Ovary (tissue), 9 donors: ENCODE measurements around the gene PNMA8B. TPM values are rescaled to one million over a fixed set of nuclear protein-coding genes. Genes with fewer than 3 reads are reported as not detected.

ENCODE experiments used
- DNase-seq, 5 donors: peaks; one replicate each; pipeline ENCODE4 v3.0.0-alpha.2; 2019 to 2020
- H3K27ac ChIP-seq, 2 donors: fragments of 200-600 bp; one replicate each; pipeline versions ENCODE4 v1.5.1 to v1.8.0; 2019 to 2022
- H3K27me3 ChIP-seq: fragments of 200-600 bp; one replicate; pipeline ENCODE4 v1.8.0; 2022
- H3K36me3 ChIP-seq: fragments of 200-600 bp; sonication (generic); one replicate; pipeline ENCODE4 v1.5.1; 2019
- H3K4me1 ChIP-seq: one replicate; pipeline ENCODE4 v1.8.1; 2013; ENCODE audit warnings: mild to moderate bottlenecking, moderate library complexity; ENCODE audit not compliant: insufficient read depth
- H3K4me3 ChIP-seq: fragments of 200-600 bp; sonication (generic); one replicate; pipeline ENCODE4 v1.5.1; 2017
- H3K9me3 ChIP-seq, 2 donors: fragments of 200-600 bp in 1 of 2; sonication (generic) in 1 of 2; one replicate each; pipeline versions ENCODE4 v1.5.1 to v1.8.1; 2013 to 2019; ENCODE audit warnings: mild to moderate bottlenecking in 1 of 2, moderate library complexity in 1 of 2
- CTCF ChIP-seq, 3 donors: fragments of 450-650 bp in 2 of 3; fragments of 200-600 bp in 1 of 3; IDR thresholded peaks; one replicate each; pipeline versions ENCODE4 v1.5.1 to v1.8.0; 2016 to 2022; ENCODE audit warnings: antibody characterized with exemption in 3 of 3, mild to moderate bottlenecking in 1 of 3
- EP300 ChIP-seq: sonication (generic); formaldehyde crosslinking; IDR thresholded peaks from one replicate; pipeline ENCODE4 v1.6.1; 2017; ENCODE audit warnings: antibody characterized with exemption
- POLR2A ChIP-seq: fragments of 450-650 bp; IDR thresholded peaks from one replicate; pipeline ENCODE4 v1.6.1; 2017; ENCODE audit warnings: antibody characterized with exemption, mild to moderate bottlenecking, moderate library complexity
- WGBS, 3 donors: extraction: QIAGEN DNeasy Blood & Tissue Kit in 1 of 3; methylation state at CpG; one replicate each; pipeline versions ENCODE4 v1.1.5 to v1.1.7; 2013 to 2017; 5-methylcytosine and 5-hydroxymethylcytosine counted together
- intact Hi-C, 4 donors: fragments of 100-400 bp; cut with DNase I; formaldehyde crosslinking; loops; one replicate each; pipeline versions ENCODE4 v1.11.0 to v1.15.1; 2022 to 2023
- polyA plus RNA-seq, 2 donors: library from polyadenylated mRNA; stranded (reverse); fragments of 200-250 nt in 1 of 2; fragments of 350-450 nt in 1 of 2; fragmentation: Illumina TruSeq in 1 of 2; extraction: RNeasy Lipid Tissue Mini Kit (QIAGEN cat#74804) in 1 of 2; gene quantifications; one replicate each; pipeline ENCODE4 v1.2.3, GENCODE V29; 2013 to 2014
- total RNA-seq, 7 donors: library from RNA; depleted of rRNA in 2 of 7; stranded (reverse); fragments of >200 nt in 2 of 7; fragmentation: NEBNext Ultra II Directional in 3 of 7; extraction: Animal tissue kit (Norgen Biotek cat#: 25700) in 3 of 7; gene quantifications; one replicate each; pipeline versions ENCODE4 v1.1.0 to v1.2.4, GENCODE V29; 2016 to 2023
- donor health status: DM: no; HTN: no; CAD: no; lungs with moderate emphysema.
- donor health status: DM: no; HTN: no; CAD: no.
- donor health status: Bipolar disorder and iron deficiency.
- donor health status: DM: yes; HTN: yes; CAD: no.
- donor health status: DM: no; HTN: no; CAD: no.
- donor health status: DM: yes; HTN: yes; CAD: no.

The PNMA8B gene
- total and polyA plus RNA-seq, 9 donors, result 0.97 to 10.6 (median 5.3) TPM

DNA sequence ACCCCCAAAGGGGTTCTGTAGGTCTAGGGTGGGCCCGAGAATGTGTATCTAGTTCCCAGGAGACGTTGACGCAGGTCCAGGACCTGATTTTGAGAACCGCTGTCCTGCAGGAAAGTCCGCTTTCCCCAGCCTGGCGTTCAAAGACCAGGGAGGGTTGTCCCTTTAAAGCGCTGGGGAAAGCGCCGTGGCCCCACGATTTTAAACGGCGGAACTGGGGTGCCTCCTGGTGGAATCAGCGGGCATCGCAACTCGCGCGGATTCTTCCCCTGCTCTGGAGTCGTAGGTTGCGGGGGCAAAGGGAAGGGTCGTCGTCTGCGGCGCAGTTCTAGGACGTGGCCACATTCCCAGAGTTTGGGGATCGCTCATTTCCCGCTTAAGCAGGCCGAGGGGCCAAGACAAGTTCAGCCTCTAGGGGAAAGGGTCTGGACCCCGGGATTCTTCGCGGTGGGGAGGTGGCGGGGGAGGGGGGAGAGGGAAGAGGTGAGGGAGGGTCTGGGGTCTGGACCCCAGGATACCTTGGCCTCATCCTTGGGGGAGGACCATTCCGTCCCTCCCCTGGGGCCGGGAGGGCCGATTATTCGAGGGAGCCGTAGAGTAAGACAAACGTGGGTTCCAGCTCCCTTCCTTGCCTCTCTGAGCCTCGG lies 7.7 kb downstream of the PNMA8B start:
- peak; percentile 73 to 91 (median 87) for DNase-seq
- no peaks in the 10 kb centered on the region for H3K9me3 ChIP-seq

GRCh38 chr19:46487178-46487801 lies 8.4 kb downstream of the PNMA8B start:
- Histone ChIP-seq H3K27ac (no peak overlapping the region), H3K4me3 (peak overlapping the region; percentile 27), H3K9me3 (no peaks in the 10 kb centered on the region), H3K36me3 (no peaks in the 10 kb centered on the region), H3K4me1 (peaks cover 16% of the 10 kb centered on the region), H3K27me3 (no peaks in the 10 kb centered on the region)
- DNase-seq, result peak in 3 of 5 donors; percentile 36 to 48 (median 37)
- 5 to 9% (median 6%) methylated on average over 19 of the region's 19 CpGs for WGBS, 3 donors
- TF ChIP-seq CTCF (IDR thresholded peaks at IDR 0.05) (no peak), POLR2A (no peak), EP300 (no peak)
- intact Hi-C loops, result loop anchor here in 3 of 4 donors (2.0 to 10.0 kb wide), 4 partner anchors 82 to 1762 kb away; no protein-coding TSS in a partner anchor

More for the DNA sequence above, 7.7 kb downstream of the PNMA8B start:
- no peaks in the 10 kb centered on the region for H3K27me3 ChIP-seq
- intact Hi-C loops, result loop anchor here (2.0 to 10.0 kb wide), 6 partner anchors 83 to 1763 kb away; no protein-coding TSS in a partner anchor
- peak overlapping the region; percentile 27 for H3K4me3 ChIP-seq
- H3K36me3 ChIP-seq, result no peaks in the 10 kb centered on the region
- TF ChIP-seq EP300 (no peak), POLR2A (peak; percentile 18), CTCF (IDR thresholded peaks at IDR 0.05) (peak; percentile 86 to 99 (median 99))
- WGBS, 3 donors, result 7 to 10% (median 9%) methylated on average over 26 to 38 of the region's 38 CpGs
- peaks cover 18% of the 10 kb centered on the region for H3K4me1 ChIP-seq
- H3K27ac ChIP-seq, result no peak overlapping the region

- H3K36me3 ChIP-seq, result no peaks in the 10 kb centered on the region
- intact Hi-C loops, result loop anchor here in 3 of 4 donors (2.0 to 10.0 kb wide), 4 partner anchors 82 to 1762 kb away; no protein-coding TSS in a partner anchor
- no peak overlapping the region for H3K4me3 ChIP-seq
- no peak for TF ChIP-seq POLR2A
- no peak for TF ChIP-seq CTCF (IDR thresholded peaks at IDR 0.05)
- no peak for TF ChIP-seq EP300
- H3K9me3 ChIP-seq, result no peaks in the 10 kb centered on the region
- DNase-seq, result no peak
- 86 to 89% (median 88%) methylated on average over 3 of the region's 3 CpGs for WGBS, 3 donors
- H3K27ac ChIP-seq, result no peak overlapping the region
- peaks cover 16% of the 10 kb centered on the region for H3K4me1 ChIP-seq
- no peaks in the 10 kb centered on the region for H3K27me3 ChIP-seq
Observed at GRCh38 chr19:46486358-46486757, 9.3 kb downstream of the PNMA8B start.

- H3K4me1 ChIP-seq, result peaks cover 11% of the 10 kb centered on the region
- intact Hi-C loops, result loop anchor here in 2 of 4 donors (5.0 to 10.0 kb wide), 3 partner anchors 87 to 1760 kb away; no protein-coding TSS in a partner anchor
- H3K36me3 ChIP-seq, result no peaks in the 10 kb centered on the region
- H3K9me3 ChIP-seq, result no peaks in the 10 kb centered on the region
- no peak overlapping the region for H3K4me3 ChIP-seq
- no peak for DNase-seq
- H3K27ac ChIP-seq, result no peak overlapping the region
- 55 to 67% (median 56%) methylated on average over 4 of the region's 4 CpGs for WGBS, 3 donors
- no peaks in the 10 kb centered on the region for H3K27me3 ChIP-seq
- TF ChIP-seq CTCF (IDR thresholded peaks at IDR 0.05) (no peak), EP300 (no peak)
Observed at GRCh38 chr19:46484656-46485055, 11.0 kb downstream of the PNMA8B start.
